Prostate gland (tissue), 2 donors: ENCODE results near the gene IWS1. TPM values are rescaled to one million over a fixed set of nuclear protein-coding genes. Genes with fewer than 3 reads are reported as not detected.

Experiments
- DNase-seq: peaks from one replicate; pipeline ENCODE4 v3.0.0-alpha.2; 2019; ENCODE audit warnings: low spot score
- H3K27ac ChIP-seq, 2 donors: fragments of 200-600 bp; sonication (generic); 2 replicates each; pipeline ENCODE4 v1.5.1; 2017 to 2019
- H3K27me3 ChIP-seq: fragments of 200-600 bp; sonication (generic); replicated peaks from 2 replicates; pipeline ENCODE4 v1.5.1; 2019; ENCODE audit not compliant: insufficient read depth
- H3K36me3 ChIP-seq, 2 donors: fragments of 200-600 bp; sonication (generic); 1 replicate in 1 of 2; 2 replicates in 1 of 2; pipeline versions ENCODE4 v1.5.1 to v1.8.1; 2017 to 2019
- H3K4me1 ChIP-seq: fragments of 200-600 bp; sonication (generic); replicated peaks from 2 replicates; pipeline ENCODE4 v1.5.1; 2019
- H3K4me3 ChIP-seq, 2 donors: fragments of 200-600 bp; sonication (generic); 2 replicates each; pipeline ENCODE4 v1.5.1; 2017 to 2019
- H3K9me3 ChIP-seq: fragments of 200-600 bp; sonication (generic); 2 replicates; pipeline ENCODE4 v1.5.1; 2017
- POLR2A ChIP-seq: fragments of 450-650 bp; IDR thresholded peaks from one replicate; pipeline ENCODE4 v1.6.1; 2016; ENCODE audit warnings: antibody characterized with exemption, mild to moderate bottlenecking
- POLR2AphosphoS5 ChIP-seq: sonication (generic); formaldehyde crosslinking; IDR thresholded peaks from one replicate; pipeline ENCODE4 v1.6.1; 2017; ENCODE audit warnings: antibody characterized with exemption
- WGBS: methylation state at CpG from one replicate; pipeline ENCODE4 v1.1.5; 2018; 5-methylcytosine and 5-hydroxymethylcytosine counted together
- intact Hi-C: fragments of 100-400 bp; cut with DNase I; formaldehyde crosslinking; loops from one replicate; pipeline ENCODE4 v1.14.2; 2022
- total RNA-seq, 2 donors: library from RNA; depleted of rRNA; stranded (reverse); fragments of >200 nt; gene quantifications; one replicate each; pipeline ENCODE4 v1.1.0, GENCODE V29; 2016
- TF ChIP-seq, protein P1 (sequence below), 4 experiments: fragments of 200-600 bp in 2 of 4; fragments of 450-650 bp in 2 of 4; sonication (generic) in 2 of 4; IDR thresholded peaks; 1 replicate in 3 of 4; 2 replicates in 1 of 4; pipeline ENCODE4 v1.5.1; 2016 to 2019; ENCODE audit warnings: antibody characterized with exemption in 4 of 4, mild to moderate bottlenecking in 2 of 4, moderate library complexity in 2 of 4

Gene IWS1
- total RNA-seq, 2 donors from 2014 or later: 36.6 to 42.3 TPM

DNA sequence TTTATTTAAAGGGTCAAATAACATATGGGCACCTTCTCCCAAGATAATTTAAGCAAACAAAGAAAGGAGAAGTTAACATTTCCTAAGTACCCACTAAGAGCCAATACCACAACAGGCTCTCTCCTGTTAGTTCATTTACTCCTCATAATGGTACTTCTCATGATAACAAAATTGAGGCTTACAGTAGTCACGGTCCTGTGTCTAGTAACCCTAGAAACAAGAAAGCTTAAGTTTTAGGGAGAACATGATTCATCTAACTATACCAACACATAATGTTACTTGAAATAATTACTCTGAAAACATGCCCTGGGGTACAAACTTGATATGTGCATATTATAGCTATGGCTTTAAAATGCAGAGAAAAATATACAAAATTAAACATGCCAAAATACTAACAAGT lies 19.8 kb downstream of the IWS1 start:
- Histone ChIP-seq H3K27ac (no peak overlapping the region), H3K36me3 (peaks cover under 1 to 8% of the 10 kb centered on the region in 2 donors), H3K27me3 (no peaks in the 10 kb centered on the region), H3K4me1 (no peaks in the 10 kb centered on the region), H3K4me3 (no peak overlapping the region), H3K9me3 (no peaks in the 10 kb centered on the region)
- TF ChIP-seq, protein P1, sequence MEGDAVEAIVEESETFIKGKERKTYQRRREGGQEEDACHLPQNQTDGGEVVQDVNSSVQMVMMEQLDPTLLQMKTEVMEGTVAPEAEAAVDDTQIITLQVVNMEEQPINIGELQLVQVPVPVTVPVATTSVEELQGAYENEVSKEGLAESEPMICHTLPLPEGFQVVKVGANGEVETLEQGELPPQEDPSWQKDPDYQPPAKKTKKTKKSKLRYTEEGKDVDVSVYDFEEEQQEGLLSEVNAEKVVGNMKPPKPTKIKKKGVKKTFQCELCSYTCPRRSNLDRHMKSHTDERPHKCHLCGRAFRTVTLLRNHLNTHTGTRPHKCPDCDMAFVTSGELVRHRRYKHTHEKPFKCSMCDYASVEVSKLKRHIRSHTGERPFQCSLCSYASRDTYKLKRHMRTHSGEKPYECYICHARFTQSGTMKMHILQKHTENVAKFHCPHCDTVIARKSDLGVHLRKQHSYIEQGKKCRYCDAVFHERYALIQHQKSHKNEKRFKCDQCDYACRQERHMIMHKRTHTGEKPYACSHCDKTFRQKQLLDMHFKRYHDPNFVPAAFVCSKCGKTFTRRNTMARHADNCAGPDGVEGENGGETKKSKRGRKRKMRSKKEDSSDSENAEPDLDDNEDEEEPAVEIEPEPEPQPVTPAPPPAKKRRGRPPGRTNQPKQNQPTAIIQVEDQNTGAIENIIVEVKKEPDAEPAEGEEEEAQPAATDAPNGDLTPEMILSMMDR (IDR thresholded peaks at IDR 0.05): no peak
- TF ChIP-seq POLR2A: no peak
- no peak for TF ChIP-seq POLR2AphosphoS5
- 67% methylated on average over 1 of the region's 1 CpG for WGBS
- DNase-seq: no peak
- intact Hi-C loops: loop anchor here (5.0 kb wide), 1 partner anchor 191 kb away; no protein-coding TSS in a partner anchor

- Histone ChIP-seq H3K9me3 (no peaks in the 10 kb centered on the region), H3K4me3 (no peak overlapping the region), H3K4me1 (no peaks in the 10 kb centered on the region), H3K27ac (no peak overlapping the region), H3K36me3 (peaks cover 3 to 8% of the 10 kb centered on the region in 2 donors), H3K27me3 (no peaks in the 10 kb centered on the region)
- TF ChIP-seq POLR2A (no peak), POLR2AphosphoS5 (no peak)
- TF ChIP-seq, protein P1 (IDR thresholded peaks at IDR 0.05): no peak
- 92% methylated on average over 11 of the region's 11 CpGs for WGBS
- intact Hi-C loops: loop anchor here (5.0 kb wide), 1 partner anchor 193 kb away; no protein-coding TSS in a partner anchor
- DNase-seq: no peak
These were observed 21.5 kb downstream of the IWS1 start for GRCh38 chr2:127504552-127505430.

- no peak overlapping the region for H3K4me3 ChIP-seq
- DNase-seq: no peak
- no peaks in the 10 kb centered on the region for H3K4me1 ChIP-seq
- H3K36me3 ChIP-seq: peaks cover 3 to 8% of the 10 kb centered on the region in 2 donors
- H3K9me3 ChIP-seq: no peaks in the 10 kb centered on the region
- no peak for TF ChIP-seq POLR2AphosphoS5
- TF ChIP-seq, protein P1 (IDR thresholded peaks at IDR 0.05): no peak
- TF ChIP-seq POLR2A: no peak
- H3K27me3 ChIP-seq: no peaks in the 10 kb centered on the region
- 94% methylated on average over 2 of the region's 2 CpGs for WGBS
- no peak overlapping the region for H3K27ac ChIP-seq
- intact Hi-C loops: no loop called here
These were observed 22.8 kb downstream of the IWS1 start for GRCh38 chr2:127503491-127503890.

DNA sequence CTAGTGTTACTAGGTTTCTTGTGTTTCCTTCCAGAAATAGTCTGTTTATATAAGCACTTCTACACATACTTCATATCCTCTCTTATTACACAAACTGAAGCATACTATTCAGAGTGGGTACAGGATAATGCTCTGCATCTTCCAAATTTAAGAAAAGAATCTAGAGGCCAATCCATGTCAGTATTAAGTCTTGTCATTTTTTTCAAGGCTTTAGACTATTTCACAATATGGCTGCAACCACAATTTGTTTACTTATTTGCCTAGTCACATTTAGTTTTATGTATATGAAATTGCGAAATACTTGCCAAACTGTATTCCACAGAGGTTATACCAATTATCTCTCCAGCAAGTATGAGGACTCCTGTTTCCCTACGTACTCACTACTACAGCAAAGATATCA lies 27.9 kb downstream of the IWS1 start:
- H3K4me3 ChIP-seq: no peak overlapping the region
- no peaks in the 10 kb centered on the region for H3K4me1 ChIP-seq
- intact Hi-C loops: no loop called here
- DNase-seq: no peak
- peaks cover 0 to 3% of the 10 kb centered on the region in 2 donors for H3K36me3 ChIP-seq
- H3K27me3 ChIP-seq: no peaks in the 10 kb centered on the region
- 98% methylated on average over 2 of the region's 2 CpGs for whole genome bisulfite sequencing
- no peak for TF ChIP-seq POLR2A
- no peak for TF ChIP-seq POLR2AphosphoS5
- TF ChIP-seq, protein P1 (IDR thresholded peaks at IDR 0.05): no peak
- no peak overlapping the region for H3K27ac ChIP-seq
- no peaks in the 10 kb centered on the region for H3K9me3 ChIP-seq

DNA sequence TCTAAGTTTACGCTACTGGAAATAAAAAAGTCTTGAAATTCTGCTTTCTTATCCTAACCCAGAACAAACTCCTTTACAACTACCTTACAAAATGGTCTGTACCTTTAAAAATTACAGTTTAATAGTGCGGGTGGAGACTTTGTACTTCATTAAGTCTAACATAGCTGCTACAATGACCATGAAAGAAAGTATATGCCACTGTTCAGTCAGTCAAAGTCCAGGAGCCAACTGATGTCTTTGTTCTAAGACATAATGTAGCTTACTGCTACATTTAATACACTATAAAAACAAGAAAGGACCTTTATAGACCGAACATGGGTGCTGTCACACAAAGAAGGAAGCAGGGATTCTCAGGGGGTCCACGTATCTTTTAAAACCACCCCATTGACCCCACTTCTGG lies 36.0 kb downstream of the IWS1 start:
- H3K27me3 ChIP-seq: no peaks in the 10 kb centered on the region
- no peaks in the 10 kb centered on the region for H3K4me1 ChIP-seq
- H3K4me3 ChIP-seq: no peak overlapping the region
- TF ChIP-seq, protein P1 (IDR thresholded peaks at IDR 0.05): no peak
- intact Hi-C loops: no loop called here
- H3K9me3 ChIP-seq: no peaks in the 10 kb centered on the region
- WGBS: 70% methylated on average over 4 of the region's 4 CpGs
- H3K27ac ChIP-seq: no peak overlapping the region
- DNase-seq: no peak
- H3K36me3 ChIP-seq: peaks cover 0 to 1% of the 10 kb centered on the region in 2 donors
